HG03039 (cell line): ENCODE data around the gene CELF2.
"Not testable (repeated sequence)": the region's sequence is repeated elsewhere in the genome, so short reads cannot be mapped to it uniquely, and the experiment has no call there.

Experiments used
- ATAC-seq: cut with Tn5 transposase; IDR thresholded peaks from one replicate; pipeline ENCODE4 v1.9.1; 2021; ENCODE audit warnings: mild to moderate bottlenecking, moderate library complexity; ENCODE audit not compliant: unreplicated experiment

CELF2 gene

DNA sequence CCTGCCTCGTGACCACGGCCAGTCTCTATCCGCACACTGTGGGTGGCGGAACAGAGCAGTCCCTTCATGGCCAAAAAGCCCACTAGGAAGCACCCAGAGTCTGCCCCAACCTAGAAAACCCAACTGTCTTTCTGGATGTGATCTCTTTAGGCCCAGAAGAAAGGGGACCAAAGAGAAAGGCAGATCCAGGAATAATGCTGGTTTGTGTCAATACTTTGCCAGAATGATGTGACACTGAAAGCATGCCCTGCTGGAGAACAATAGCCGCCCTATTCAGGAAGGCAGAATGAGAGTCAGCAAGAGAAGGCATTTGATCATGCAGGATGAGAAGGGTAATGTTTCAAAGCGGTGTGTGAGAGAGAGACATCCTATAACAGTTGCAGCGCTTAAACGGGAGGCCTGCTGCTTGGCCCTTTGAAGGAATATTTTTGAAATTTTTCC lies 319.1 kb downstream of the CELF2 start:
- ATAC-seq, result no peak

- no peak for ATAC-seq
These were observed 319.8 kb downstream of the CELF2 start for GRCh38 chr10:11337516-11337915.

- no peak for ATAC-seq
These were observed 320.6 kb downstream of the CELF2 start for GRCh38 chr10:11338160-11338844.

- ATAC-seq, result no peak
These were observed 321.3 kb downstream of the CELF2 start for GRCh38 chr10:11339013-11339412.

GRCh38 chr10:11339660-11340059 lies 322.0 kb downstream of the CELF2 start:
- no peak for ATAC-seq

DNA sequence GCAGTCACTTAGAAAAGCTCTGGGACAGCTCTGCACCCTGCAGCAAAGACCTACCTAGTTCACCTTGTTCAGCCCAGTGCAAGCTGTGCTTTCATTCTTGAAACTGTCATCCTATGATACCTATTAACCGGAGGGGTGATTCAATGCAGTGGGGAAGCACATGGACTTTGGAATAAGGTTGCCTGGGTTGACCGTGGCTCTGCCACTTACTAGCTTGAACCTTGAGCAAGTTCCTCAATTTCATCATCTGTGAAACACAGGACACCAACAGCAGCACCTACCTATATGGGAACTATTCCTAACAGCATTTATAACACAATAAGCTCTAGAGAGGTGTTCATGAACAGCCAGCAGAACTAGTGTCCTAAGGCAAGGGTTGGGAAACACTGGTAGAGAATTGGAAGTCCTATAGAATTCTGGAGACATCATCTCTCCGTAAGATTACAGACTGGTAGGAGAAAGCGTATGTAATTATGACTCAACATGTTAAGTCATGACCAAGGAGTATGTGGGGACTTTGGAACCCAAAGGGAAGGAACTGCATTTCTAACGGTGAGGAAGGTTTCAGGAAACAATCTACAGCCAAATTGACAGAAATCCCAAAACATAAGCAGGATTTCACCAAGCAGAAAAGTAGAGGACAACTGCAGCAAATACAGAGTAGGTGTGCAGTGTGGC lies 323.8 kb downstream of the CELF2 start:
- ATAC-seq, result no peak

GRCh38 chr10:11344081-11344480 lies 326.4 kb downstream of the CELF2 start:
- no peak for ATAC-seq

DNA sequence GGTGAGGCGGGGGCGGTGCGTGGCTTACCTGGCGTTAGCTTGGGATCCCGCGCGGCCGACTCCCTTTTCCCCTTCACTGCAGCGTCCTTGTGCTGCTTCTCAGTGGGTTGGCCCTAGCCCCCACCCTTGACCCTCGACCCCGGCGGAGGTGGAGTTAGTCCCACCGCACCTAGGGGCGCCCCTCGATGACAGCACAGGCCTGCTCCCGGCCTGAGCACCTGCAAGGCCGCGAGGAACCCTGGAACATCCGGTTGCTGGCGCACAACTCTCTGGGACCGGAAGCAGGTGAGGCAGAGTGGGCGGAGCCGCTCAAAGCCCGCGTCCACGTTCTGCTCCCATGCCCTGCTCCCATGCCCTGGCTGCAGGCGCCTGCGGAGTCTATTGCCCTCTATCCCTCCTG lies 326.9 kb downstream of the CELF2 start:
- ATAC-seq, result no peak

- ATAC-seq, result peak; percentile 42
These were observed 327.8 kb downstream of the CELF2 start for GRCh38 chr10:11345224-11346054.

GRCh38 chr10:11347580-11347979 lies 329.9 kb downstream of the CELF2 start:
- ATAC-seq, result not testable (repeated sequence)

DNA sequence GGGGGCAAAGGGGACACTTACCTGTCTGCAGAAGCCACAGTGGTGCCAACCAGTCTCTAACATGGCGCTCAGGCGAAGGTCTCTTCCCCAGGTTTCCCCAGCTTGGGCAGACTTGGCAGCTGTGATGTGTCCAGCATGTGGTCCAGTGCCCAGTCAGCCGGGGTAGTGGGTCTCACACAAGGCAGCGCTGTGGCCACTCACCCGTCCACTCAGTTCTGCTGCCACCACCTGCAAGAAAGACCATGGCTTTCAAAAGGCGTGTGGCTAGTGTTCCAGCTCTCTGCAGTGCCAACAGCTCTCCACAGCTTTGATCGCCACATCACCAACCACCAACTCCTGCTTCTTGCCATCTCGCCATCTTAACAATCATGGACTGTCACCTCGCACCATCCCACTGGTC lies 334.1 kb downstream of the CELF2 start:
- ATAC-seq, result no peak

DNA sequence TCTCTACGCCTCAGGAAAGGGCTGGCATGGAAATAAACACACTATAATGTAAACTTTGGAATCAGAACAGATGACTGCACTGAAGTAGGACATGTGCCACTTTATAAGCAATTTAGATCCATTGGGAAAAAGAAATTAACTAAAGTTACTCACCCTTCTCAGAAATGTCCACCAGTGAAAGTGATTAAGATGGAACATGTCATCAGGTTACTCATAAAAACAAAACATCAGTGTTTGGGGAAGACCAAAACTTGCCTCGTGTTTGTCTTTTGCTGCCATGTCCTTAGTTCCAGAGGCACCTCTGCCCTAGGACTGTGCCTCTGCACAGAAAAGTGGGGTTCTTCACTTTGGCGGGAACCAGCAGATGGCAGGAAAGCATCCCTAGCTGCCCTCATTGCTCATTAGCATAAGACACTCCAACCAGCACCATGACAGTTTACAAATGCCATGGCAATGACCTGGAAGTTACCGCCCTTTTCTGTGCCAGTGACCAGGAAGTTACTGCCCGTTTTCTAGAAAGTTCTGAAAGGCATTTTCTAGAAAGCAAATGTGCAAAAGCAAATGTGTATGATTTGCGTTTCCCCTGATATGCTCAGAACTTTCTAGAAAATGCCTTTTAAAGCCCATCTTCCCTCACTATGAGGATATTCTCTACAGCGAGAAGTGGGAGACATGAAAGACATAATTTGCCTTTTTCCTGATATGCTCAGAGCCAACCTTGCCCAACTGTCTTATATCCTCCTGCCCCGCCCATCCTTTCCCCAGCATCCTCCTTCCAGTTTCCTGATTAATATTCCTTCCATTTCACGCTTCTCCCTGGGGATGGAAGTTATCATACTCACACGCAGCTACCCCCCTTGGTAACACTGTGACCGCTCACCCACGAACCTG lies 335.6 kb downstream of the CELF2 start:
- no peak for ATAC-seq

DNA sequence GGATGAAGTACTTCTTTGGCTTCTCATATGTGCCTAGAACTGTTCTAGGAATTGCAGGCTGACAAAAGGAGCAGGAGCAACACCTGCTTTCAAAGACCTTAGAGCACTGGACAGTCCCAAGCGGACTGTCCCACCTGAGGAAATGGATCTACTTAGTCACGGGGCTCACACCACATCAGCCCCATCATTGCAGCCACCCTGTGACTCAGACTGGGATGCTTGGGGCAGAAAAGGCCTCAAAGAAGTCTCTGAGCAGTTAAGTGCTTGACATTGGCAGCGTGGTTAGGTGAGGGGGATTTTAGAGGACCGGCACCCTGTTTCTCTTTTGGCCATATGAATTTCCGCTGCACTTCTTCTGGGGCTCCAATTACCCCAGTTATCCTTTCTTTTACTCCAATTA lies 337.2 kb downstream of the CELF2 start:
- ATAC-seq, result no peak

DNA sequence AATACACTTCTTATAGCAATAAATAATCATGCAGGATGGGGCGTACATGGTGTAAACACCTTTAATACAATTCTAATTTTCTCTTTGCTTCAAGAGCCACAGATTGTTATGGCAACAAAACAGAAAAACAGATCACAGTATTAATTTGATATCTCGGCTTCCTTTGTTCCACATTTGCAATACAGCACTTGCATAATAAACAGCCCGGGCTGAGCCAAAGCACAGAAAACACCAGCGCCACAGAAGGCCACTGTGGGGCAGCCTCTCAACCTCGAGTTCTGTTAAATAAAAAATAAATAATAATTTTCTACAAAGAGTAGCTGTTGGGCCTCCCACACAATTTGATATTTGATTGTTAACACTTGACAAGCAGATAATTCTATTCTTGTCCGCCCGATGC lies 337.9 kb downstream of the CELF2 start:
- no peak for ATAC-seq

GRCh38 chr10:11357439-11357838 lies 339.8 kb downstream of the CELF2 start:
- no peak for ATAC-seq

DNA sequence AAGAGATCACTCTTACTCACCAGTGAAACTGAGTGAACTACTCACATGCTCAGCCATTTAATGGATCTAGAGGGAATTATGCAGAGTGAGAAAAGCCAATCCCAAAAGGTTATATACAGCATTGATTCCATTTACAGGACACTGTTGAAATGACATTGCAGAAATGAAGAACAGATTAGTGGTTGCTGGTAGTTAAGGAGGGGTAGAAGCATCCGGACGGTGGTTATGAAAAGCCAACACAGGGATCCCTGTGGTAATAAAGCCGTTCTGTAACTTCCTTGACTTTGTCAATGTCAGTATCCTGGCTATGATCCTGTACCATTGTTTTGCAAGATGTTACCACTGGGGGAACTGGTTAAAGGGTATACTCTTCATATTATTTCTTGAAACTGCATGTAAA lies 340.3 kb downstream of the CELF2 start:
- no peak for ATAC-seq

DNA sequence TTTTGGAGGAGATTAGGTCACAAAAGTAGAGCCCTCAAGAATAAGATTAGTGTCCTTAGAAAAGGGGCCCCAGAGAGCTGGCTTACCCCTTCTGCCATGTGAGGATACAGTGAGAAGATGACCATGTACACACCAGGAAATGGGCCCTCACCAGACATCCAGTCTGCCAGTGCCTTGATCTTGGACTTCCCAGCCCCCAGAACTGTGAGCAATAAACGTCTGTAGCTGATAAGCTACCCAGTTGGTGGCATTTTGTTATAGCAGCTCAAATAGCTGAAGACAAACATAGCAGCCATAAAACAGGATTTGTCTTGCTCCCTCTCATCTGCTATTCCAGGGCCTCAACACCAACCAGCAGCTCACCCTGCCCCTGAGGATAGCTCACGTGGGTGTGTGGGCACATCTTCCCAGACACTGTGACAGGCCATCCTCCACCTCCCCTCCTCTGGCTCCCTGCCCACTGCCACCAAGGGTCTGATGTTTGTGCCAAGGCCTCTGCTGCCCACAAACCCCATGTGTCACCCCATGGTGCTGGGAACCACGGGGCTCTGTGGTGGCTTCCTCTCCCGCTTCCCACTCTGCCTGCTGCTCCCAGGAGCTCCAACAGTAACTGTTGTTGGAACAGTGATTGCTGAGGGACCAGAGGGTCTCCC lies 341.4 kb downstream of the CELF2 start:
- ATAC-seq, result no peak

DNA sequence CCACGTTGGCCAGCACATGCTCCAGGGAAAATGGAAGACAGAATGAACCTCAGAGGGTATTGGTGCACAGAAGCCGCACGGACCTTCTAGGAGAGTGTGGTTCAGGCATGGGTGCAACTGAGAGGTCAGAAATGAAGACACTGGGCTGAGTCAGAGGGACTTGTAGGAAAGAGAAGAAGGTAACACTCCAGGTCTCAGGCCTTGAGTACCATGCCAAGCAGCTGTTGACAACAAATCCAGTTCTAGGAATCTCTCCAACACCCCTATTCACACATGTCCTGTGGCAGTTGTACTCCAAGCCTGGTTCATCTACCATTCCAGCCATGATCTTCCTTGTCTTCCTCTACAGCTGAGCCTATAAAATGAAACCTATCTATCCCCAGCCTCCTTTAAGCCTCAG lies 342.2 kb downstream of the CELF2 start:
- no peak for ATAC-seq

DNA sequence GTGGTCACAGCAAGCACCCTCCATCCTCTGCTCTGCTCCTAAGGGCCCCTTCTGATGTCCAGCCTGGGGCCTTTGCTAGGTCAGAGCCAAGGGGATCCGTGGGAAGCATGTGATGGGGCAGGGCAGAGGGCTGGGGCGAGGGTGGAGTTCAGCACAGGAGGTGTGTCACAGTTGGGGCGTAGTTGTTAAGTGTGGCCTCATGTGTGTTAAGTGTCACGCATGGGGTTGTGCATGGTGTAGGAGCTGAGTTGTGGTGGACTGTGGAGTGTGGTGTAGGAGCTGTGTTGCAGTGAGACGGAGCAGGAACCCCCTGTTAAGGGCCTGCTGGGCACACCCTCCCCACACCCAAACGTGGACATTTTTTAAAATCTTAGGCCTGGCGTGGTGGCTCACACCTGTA lies 345.8 kb downstream of the CELF2 start:
- no peak for ATAC-seq

DNA sequence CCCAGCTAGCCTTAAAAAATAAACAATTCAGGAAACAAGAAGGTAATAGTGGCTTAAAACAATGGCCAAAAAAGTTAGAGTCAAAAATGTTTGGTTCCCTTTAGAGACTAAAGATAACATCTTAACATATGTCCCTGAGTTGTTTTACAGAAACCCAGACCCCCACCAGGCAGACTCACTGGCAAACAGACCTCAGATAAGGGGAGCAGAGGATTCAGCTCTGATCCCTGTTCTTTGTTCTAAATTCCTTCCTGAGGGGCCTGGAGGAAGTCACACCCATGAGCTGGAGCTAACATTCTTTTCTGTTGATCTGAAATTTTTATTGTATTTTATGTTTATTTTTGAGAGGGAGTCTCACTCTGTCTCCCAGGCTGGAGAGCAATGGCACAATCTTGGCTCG lies 346.6 kb downstream of the CELF2 start:
- ATAC-seq, result no peak
